ENCODE measurements around the gene TOMM40. TPM values are rescaled to one million over a fixed set of nuclear protein-coding genes. Genes with fewer than 3 reads are reported as not detected.

TOMM40 gene
- total and polyA plus RNA-seq, 2 of the 13 experiments (the other 11 are each of a cell fraction or from before 2014, with no cell fraction given): 72.0 to 110 TPM

DNA sequence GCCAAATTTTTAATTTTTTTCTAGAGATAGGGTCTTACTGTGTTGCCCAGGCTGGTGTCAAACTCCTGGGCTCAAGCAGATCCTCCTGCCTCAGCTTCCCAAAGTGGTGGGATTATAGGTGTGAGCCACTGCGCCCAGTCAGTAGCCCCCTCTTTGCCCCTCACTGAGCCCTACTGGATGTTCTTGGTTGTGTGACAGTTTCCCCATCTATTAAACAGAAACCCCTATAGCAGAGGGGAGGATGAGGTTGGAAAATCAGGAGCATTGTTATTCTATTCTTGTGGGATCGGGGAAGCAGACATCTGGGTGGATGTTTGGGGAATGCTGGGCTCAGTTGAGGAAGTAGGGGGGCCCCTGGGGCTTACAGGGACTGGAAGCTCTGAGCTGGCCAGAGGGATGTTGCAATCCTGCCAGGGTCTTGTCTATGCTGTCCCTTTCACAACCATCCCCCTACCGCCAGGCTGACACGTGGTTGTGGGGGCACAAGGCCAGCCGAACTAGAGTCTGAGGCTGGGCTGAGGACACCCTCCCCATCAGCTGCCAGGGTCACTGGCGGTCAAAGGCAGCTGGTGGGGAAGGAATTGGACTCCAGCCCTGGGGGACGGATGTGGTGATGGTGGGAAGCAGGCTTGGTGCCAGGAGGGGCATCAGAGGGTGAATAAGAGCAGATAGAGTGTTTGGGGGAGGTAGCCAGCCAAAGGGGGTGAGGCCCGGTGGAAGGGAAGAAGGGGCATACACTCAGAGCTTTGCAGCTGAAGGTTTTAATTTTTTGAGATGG is 34.2 kb downstream of the TOMM40 start (continued):
- TF ChIP-seq, protein P1, sequence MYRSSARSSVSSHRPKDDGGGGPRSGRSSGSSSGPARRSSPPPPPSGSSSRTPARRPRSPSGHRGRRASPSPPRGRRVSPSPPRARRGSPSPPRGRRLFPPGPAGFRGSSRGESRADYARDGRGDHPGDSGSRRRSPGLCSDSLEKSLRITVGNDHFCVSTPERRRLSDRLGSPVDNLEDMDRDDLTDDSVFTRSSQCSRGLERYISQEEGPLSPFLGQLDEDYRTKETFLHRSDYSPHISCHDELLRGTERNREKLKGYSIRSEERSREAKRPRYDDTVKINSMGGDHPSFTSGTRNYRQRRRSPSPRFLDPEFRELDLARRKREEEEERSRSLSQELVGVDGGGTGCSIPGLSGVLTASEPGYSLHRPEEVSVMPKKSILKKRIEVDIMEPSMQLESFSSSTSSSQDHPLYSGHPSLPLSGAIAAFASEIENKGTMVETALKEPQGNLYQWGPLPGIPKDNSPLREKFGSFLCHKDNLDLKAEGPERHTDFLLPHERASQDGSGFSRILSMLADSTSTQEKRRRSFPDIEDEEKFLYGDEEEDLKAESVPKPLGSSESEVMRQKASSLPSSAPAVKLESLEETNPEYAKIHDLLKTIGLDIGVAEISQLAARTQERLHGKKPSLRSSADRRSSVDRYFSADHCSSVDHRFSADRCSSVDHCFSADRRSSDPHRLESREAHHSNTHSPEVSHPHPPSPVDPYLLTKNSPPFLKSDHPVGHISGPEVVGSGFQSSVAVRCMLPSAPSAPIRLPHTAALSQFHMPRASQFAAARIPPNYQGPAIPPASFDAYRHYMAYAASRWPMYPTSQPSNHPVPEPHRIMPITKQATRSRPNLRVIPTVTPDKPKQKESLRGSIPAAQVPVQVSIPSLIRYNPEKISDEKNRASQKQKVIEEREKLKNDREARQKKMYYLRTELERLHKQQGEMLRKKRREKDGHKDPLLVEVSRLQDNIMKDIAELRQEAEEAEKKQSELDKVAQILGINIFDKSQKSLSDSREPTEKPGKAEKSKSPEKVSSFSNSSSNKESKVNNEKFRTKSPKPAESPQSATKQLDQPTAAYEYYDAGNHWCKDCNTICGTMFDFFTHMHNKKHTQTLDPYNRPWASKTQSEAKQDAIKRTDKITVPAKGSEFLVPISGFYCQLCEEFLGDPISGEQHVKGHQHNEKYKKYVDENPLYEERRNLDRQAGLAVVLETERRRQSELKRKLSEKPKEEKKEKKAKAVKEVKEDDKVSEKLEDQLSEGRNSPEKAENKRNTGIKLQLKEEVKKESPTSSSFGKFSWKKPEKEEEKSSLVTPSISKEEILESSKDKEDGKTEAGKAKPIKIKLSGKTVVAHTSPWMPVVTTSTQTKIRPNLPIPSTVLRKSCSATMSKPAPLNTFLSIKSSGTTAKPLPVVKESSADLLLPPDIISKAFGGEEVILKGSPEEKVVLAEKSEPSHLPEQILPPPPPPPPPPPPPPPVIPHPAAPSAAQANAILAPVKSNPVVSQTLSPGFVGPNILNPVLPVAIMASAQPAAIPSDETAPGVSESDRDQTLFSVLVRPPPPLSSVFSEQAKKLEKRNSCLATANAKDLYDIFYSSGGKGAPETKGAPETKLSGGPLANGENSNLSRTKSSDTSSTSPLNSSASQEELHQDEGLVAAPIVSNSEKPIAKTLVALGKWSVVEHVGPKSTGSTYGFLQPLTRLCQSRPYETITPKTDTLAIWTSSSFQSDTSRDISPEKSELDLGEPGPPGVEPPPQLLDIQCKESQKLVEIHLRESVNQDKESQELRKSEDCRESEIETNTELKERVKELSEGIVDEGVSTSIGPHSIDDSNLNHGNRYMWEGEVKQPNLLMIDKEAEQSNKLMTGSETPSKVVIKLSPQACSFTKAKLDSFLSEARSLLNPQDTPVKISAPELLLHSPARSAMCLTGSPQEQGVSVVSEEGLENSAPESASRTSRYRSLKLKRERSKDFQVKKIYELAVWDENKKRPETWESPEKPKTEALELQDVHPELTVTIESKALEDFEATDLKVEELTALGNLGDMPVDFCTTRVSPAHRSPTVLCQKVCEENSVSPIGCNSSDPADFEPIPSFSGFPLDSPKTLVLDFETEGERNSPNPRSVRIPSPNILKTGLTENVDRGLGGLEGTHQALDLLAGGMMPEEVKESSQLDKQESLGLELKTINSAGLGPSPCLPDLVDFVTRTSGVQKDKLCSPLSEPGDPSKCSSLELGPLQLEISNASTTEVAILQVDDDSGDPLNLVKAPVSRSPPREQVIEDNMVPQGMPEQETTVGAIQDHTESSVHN (CRISPR knock-in tag; IDR thresholded peaks at IDR 0.05): peak; percentile 74; the same call in 1 of the 2 replicates
- TF ChIP-seq, protein P2, sequence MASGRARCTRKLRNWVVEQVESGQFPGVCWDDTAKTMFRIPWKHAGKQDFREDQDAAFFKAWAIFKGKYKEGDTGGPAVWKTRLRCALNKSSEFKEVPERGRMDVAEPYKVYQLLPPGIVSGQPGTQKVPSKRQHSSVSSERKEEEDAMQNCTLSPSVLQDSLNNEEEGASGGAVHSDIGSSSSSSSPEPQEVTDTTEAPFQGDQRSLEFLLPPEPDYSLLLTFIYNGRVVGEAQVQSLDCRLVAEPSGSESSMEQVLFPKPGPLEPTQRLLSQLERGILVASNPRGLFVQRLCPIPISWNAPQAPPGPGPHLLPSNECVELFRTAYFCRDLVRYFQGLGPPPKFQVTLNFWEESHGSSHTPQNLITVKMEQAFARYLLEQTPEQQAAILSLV (CRISPR knock-in tag; IDR thresholded peaks at IDR 0.05; ENCODE audit: borderline replicate concordance): peak; percentile 86
- TF ChIP-seq ZKSCAN5 (CRISPR knock-in tag; IDR thresholded peaks at IDR 0.05) (no peak), ZNF879 (CRISPR knock-in tag; IDR thresholded peaks at IDR 0.05) (0 out of 2 replicates have a peak, but pooled peaks have one; percentile 25), RNF2 (conservative IDR thresholded peaks at IDR 0.05; ENCODE audit: low read depth) (no peak; the same call in 1 of the 2 replicates), ZFP90 (CRISPR knock-in tag; IDR thresholded peaks at IDR 0.05; ENCODE audit: borderline replicate concordance) (peak; percentile 72; the same call in 1 of the 2 replicates), SOX13 (IDR thresholded peaks at IDR 0.05) (peak; percentile 73), SOX13 (CRISPR knock-in tag; conservative IDR thresholded peaks at IDR 0.05 in 1 of 2, IDR thresholded peaks at IDR 0.05 in 1 of 2) (peak in 1 of 2 experiments; percentile 95; a peak in 2 of 4 replicates), IKZF1 (IDR thresholded peaks at IDR 0.05) (no peak), REPIN1 (CRISPR knock-in tag; IDR thresholded peaks at IDR 0.05; ENCODE audit: borderline replicate concordance, low read depth) (peak; percentile 92), SP4 (CRISPR knock-in tag; IDR thresholded peaks at IDR 0.05) (peak; percentile 48; the same call in 1 of the 2 replicates), ZNF501 (CRISPR knock-in tag; IDR thresholded peaks at IDR 0.05) (peak; percentile 73), ZNF562 (CRISPR knock-in tag; IDR thresholded peaks at IDR 0.05; ENCODE audit: borderline replicate concordance) (no peak)
- TF ChIP-seq, protein P3, sequence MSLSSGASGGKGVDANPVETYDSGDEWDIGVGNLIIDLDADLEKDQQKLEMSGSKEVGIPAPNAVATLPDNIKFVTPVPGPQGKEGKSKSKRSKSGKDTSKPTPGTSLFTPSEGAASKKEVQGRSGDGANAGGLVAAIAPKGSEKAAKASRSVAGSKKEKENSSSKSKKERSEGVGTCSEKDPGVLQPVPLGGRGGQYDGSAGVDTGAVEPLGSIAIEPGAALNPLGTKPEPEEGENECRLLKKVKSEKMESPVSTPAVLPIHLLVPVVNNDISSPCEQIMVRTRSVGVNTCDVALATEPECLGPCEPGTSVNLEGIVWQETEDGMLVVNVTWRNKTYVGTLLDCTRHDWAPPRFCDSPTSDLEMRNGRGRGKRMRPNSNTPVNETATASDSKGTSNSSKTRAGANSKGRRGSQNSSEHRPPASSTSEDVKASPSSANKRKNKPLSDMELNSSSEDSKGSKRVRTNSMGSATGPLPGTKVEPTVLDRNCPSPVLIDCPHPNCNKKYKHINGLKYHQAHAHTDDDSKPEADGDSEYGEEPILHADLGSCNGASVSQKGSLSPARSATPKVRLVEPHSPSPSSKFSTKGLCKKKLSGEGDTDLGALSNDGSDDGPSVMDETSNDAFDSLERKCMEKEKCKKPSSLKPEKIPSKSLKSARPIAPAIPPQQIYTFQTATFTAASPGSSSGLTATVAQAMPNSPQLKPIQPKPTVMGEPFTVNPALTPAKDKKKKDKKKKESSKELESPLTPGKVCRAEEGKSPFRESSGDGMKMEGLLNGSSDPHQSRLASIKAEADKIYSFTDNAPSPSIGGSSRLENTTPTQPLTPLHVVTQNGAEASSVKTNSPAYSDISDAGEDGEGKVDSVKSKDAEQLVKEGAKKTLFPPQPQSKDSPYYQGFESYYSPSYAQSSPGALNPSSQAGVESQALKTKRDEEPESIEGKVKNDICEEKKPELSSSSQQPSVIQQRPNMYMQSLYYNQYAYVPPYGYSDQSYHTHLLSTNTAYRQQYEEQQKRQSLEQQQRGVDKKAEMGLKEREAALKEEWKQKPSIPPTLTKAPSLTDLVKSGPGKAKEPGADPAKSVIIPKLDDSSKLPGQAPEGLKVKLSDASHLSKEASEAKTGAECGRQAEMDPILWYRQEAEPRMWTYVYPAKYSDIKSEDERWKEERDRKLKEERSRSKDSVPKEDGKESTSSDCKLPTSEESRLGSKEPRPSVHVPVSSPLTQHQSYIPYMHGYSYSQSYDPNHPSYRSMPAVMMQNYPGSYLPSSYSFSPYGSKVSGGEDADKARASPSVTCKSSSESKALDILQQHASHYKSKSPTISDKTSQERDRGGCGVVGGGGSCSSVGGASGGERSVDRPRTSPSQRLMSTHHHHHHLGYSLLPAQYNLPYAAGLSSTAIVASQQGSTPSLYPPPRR (CRISPR knock-in tag; IDR thresholded peaks at IDR 0.05; ENCODE audit: borderline replicate concordance): peak; percentile 98

All from HepG2 (cell line).